ENCODE data around the gene KRTAP26-1.

Gene KRTAP26-1

GRCh38 chr21:30320215-30320614 lies at the start of gene KRTAP26-1:
Gene KRTAP26-1, minus strand, starts transcription at chr21:30320315. Its CDS starts 280 bp downstream, at chr21:30320035.
- DNase-seq: no peak

DNA sequence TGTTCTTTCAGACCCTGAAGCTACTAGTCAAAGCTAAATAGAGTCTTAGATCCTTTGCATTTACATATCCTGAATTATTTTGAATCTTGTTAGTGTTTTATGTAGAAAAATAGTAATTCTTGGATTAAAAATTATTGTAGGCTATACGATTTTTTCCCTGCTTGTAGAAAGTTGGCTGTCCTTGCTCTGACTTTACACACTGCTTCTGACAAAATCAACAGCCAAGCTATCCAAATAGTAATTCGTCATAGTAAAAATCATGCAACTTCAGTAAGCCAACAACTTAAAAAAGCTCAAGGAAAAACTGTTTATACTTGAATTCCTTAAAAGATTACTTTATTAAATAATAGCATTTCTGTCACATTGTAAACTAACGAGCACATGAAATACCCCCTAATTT lies 35.8 kb upstream of the KRTAP26-1 start:
- no peak for DNase-seq

DNA sequence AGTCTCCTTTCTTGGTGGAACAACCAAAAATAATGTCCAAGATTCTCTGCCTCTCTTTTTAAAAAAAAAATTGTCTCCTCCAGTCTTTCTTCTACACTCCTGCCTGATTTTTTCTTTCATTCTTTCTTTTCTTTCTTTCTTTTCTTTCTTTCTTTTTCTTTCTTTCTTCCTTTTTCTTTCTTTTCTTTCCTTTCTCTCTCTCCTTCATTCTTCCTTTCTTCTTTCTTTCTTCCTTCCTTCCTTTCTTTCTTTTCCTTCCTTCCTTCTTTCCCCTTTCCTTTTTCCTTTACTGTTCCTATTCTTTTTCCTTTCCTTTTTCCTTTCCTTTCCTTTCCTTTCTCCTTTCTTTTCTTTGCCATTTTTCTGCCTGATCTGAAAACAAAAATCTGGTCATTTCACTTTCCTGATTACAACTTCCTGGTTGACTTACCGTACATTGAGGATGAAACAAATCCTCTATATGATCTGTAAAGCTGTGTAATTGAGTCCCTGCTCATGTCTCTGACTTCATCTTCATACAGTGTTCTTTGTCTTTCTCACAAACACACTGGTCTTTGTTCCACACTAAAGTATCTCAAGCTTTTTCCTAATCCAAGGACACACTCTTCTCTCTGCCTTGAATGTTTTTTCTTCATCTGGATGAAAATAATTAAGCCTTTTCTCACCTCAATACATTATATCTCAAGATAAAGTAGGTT lies 34.3 kb upstream of the KRTAP26-1 start:
- DNase-seq: no peak

DNA sequence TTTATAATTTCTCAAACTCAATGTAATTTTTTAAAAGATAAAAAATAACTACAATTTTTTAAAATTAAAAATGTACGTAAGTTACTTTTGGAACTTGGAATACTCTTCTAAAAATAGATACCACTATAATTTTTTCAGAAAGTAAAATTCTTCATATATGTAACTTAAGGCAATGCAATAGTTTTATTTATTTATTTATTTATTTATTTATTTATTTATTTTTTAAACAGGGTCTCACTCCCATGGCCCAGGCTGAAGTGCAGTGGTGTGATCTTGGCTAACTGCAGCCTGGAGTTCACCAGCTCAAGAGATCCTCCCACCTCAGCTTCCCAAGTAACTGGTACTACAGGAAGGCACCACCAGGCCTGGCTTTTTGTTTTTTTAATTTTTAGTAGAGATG lies 31.4 kb upstream of the KRTAP26-1 start:
- no peak for DNase-seq

DNA sequence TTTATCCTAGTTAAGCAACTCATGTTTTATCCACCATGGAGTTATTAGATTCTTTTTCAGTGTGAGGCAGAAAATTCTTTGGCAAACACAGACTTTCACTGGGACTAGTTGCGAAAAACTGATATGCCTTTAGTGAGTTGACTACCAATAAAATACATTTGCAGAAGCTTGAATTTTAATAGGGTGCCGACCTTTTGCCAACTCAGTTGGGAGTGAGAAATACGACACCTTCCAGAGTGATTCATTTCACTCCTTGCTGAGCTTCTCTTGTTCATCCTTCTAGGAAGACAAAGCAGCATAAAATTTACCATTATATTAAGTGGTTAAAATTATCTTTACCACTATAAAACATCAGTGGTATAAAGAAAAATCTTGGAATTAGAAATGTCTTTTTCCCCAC lies 29.5 kb upstream of the KRTAP26-1 start:
- DNase-seq: no peak

GRCh38 chr21:30348506-30348905 lies 28.4 kb upstream of the KRTAP26-1 start, which contains the start of gene KRTAP23-1:
Gene KRTAP23-1, minus strand, starts transcription at chr21:30348606. Its CDS starts 0 bp downstream, at chr21:30348606.
- no peak for DNase-seq

- no peak for DNase-seq
These were observed 24.9 kb upstream of the KRTAP26-1 start for GRCh38 chr21:30345014-30345413.

- peak; percentile 38 for DNase-seq
These were observed 20.8 kb upstream of the KRTAP26-1 start for GRCh38 chr21:30340714-30341573.

GRCh38 chr21:30338717-30339116 lies 18.6 kb upstream of the KRTAP26-1 start:
- no peak for DNase-seq

GRCh38 chr21:30337772-30338171 lies 17.7 kb upstream of the KRTAP26-1 start:
- no peak for DNase-seq

- DNase-seq: no peak
These were observed 17.2 kb upstream of the KRTAP26-1 start, which contains the start of gene KRTAP27-1 for GRCh38 chr21:30337276-30337744. Gene KRTAP27-1, minus strand, starts transcription at chr21:30337694. Its CDS starts 26 bp downstream, at chr21:30337668.

DNA sequence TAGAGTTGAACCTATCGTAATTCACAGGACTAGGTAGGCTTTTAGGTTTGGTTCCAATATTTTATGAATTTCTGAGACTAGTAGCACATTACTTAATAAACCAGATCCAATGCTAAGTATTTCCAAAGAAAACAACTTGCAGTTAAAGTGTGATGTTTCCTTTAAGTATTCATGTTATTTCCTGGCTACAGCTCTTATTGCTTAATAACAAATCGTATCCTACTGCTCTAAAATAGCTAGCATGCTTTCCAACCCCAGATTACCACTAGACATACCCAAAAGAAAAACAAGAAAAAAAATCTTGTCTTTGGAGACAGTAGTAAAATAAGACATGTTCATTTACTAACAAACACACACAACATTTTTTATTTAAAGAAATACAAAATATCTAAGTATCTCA lies 16.5 kb upstream of the KRTAP26-1 start:
- no peak for DNase-seq

DNA sequence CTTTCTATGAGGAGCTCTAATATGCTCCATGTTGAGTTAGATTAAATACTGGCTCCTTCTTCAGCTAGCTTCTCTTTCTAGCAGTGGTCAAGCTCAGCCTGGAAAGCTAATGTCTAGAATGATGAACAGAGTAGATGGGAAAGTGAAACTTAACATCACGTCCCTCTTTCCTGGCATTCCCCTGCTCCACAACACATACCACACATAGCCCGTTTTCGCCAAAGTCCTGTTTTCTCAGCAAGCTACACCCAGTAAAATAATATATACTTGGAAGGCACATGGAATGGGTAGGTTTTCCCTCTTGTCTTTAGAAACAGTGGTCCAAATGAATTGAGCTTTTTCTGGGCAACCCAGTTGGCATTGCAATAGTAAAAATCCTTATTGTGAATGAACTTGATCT lies 13.6 kb upstream of the KRTAP26-1 start:
- no peak for DNase-seq

DNA sequence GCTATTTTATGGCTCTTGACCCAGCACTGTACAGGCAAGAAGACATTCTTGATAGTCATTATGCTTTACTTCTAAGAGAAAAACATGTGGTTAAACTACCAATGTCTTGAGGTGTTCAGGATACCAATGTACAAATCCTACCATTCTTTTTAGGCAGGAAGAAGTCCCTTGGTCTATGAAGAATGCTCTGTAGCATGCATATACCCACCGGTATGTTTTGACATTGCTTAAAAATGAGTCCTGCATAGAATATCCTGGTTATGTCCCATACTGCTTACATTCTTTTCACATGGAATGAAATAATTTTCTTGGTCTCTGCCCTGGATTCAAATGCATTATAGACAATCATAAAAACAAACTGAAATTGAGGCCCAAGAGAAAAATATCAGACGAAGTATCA lies 12.6 kb upstream of the KRTAP26-1 start:
- DNase-seq: no peak

DNA sequence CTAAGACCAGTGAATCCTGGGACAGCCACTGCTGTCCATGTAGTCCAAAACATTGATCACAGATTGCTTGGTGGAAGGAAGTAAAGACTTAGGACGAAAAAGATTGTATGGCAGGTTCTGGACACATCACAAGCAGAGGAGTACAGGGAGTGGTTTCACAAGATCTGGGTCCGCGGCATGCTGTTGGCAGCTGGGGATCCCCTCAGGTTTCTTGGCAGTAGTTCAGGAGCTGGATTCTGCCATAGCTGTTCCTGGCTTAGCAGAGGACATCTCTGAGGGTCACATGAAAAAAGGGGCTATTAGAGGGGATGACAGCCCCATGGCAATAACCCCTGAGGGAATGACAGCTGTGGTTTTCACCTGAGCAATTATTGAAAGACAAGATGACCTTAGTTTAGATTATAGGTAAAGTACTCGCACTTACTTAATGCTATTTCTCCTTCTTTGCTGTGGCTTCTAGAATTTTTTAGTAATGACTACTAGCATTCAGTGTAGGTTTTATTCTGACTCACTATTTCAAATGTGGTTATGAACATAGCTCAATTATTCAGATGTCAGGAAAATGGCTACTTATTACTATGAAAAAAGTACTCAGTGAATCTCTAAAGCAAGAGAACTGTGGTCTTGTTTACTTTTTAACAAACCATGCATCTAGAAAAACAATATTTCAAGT lies 9.2 kb upstream of the KRTAP26-1 start:
- no peak for DNase-seq

DNA sequence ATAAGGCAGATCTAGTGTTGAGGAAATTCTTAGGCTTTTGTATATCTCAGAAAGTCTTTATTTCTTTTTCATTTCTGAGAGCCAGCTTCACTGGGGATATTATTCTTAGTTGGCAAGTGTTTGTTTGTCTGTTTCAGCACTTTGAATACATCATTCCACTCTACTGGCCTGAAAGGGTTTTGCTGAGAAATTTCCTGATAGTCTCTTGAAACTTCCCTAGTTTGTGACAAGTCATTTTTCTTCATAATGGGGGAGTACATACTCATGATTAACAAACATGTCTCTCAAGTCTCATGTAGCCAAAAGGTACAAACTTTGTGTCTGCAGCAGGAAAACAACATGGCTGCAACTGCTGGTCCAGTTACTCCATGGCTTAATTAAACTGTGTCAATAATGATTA lies 6.3 kb upstream of the KRTAP26-1 start:
- no peak for DNase-seq

DNA sequence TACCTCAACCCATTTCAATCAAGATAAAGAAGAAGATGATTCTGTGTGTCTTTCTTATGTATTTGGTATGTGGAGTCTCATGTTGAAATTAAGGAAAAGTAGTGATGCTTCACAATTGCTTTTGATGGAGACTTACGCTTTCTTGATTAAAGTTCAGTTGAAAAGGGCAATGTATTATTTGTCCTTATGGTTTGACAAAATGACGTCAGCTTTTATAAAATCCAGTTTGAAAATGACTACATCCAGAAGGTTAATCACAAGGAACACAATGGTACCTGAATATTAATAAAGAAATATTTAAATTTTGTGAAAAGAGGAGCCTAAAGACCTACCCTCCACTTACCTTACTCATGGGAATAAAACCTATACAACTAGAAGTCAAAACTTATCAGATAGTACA lies 4.4 kb downstream of the KRTAP26-1 start:
- no peak for DNase-seq

- DNase-seq: no peak
These were observed 13.2 kb downstream of the KRTAP26-1 start for GRCh38 chr21:30306884-30307283.

- DNase-seq: no peak
These were observed 15.0 kb downstream of the KRTAP26-1 start for GRCh38 chr21:30305136-30305535.

GRCh38 chr21:30289215-30289614 lies 30.9 kb downstream of the KRTAP26-1 start, which contains the start of gene KRTAP25-1:
Gene KRTAP25-1, minus strand, starts transcription at chr21:30289514. Its CDS starts 24 bp downstream, at chr21:30289490.
- no peak for DNase-seq

DNA sequence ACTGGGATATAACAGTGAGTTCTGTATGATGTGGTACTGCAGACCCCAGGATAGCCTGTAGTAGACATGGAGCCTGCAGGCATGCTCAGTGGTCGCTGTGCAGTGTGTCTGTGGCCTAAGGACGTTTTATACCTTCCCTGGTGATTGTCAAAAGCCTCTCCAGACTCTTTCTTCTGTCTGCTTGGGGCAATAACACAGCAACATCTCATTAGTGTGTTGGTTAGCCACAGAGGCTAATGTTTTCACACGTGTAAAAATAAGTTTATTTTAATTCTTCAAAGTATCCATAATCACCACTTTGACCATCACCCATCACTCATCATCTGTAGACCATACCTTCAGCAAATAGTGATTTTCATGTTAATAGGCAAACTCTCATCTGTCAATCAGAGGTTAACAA lies 37.3 kb downstream of the KRTAP26-1 start, which contains the start of gene KRTAP24-1:
KRTAP24-1 (minus strand) TSS at position 101 of the 400 bp plus-strand sequence; CDS start at position 83, 18 bp downstream.
- no peak for DNase-seq

GRCh38 chr21:30271611-30272010 lies 48.5 kb downstream of the KRTAP26-1 start:
- no peak for DNase-seq

DNA sequence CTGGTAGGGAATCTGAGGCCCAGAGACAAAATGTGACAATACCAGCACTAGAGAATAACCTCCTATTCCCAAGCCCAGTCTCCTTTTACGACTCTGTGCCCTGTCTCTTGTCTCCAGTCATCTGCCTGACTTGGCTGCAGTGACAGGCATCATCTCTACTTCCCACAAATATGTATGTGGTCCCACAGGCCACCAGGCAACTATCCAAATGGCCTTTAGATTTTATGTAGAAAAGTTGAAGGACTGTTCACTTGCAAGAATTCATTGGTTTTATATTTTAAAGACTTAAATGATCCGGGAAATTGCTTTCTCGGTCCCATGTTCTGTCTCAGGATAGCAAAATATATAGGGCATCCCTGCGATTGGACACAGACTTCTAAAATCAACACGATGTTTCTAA lies 49.0 kb downstream of the KRTAP26-1 start:
- DNase-seq: no peak
